Colonic mucosa (tissue), 4 donors: ENCODE measurements around the gene FOXM1. TPM values are rescaled to one million over a fixed set of nuclear protein-coding genes. Genes with fewer than 3 reads are reported as not detected.

ENCODE experiments used
- DNase-seq: peaks from one replicate; pipeline ENCODE4 v3.0.0-alpha.2; 2020
- H3K27ac ChIP-seq: fragments of 200-600 bp; one replicate; pipeline ENCODE4 v1.8.0; 2021
- H3K27me3 ChIP-seq: fragments of 200-600 bp; one replicate; pipeline ENCODE4 v1.8.0; 2021
- H3K36me3 ChIP-seq: fragments of 200-600 bp; one replicate; pipeline ENCODE4 v1.8.0; 2021
- H3K4me1 ChIP-seq: fragments of 200-600 bp; one replicate; pipeline ENCODE4 v1.8.0; 2021; ENCODE audit warnings: mild to moderate bottlenecking
- H3K4me3 ChIP-seq: fragments of 200-600 bp; one replicate; pipeline ENCODE4 v1.8.0; 2021
- H3K9ac ChIP-seq, 2 donors: one replicate each; pipeline ENCODE4 v1.7.0; 2013; ENCODE audit warnings: control low read depth in 2 of 2, low read depth in 2 of 2, low read length in 2 of 2
- H3K9me3 ChIP-seq: fragments of 200-600 bp; one replicate; pipeline ENCODE4 v1.8.0; 2021
- intact Hi-C: fragments of 100-400 bp; cut with DNase I; formaldehyde crosslinking; loops from one replicate; pipeline ENCODE4 v1.14.1; 2022
- total RNA-seq, 2 donors: library from RNA; stranded (reverse); fragmentation: NEBNext Ultra II Directional in 1 of 2; extraction: Animal tissue kit (Norgen Biotek cat#: 25700) in 1 of 2; gene quantifications; one replicate each; pipeline ENCODE4 v1.2.1, GENCODE V29; 2021
- TF ChIP-seq, protein P1 (sequence below): fragments of 200-600 bp; IDR thresholded peaks from one replicate; pipeline ENCODE4 v1.8.0; 2022; ENCODE audit warnings: antibody characterized with exemption, mild to moderate bottlenecking
- donor health status: healthy.
- donor health status: DM: no; HTN: no; CAD: no.
- donor health status: DM: no; HTN: no; CAD: no.

FOXM1 gene
- total RNA-seq, 2 donors from 2014 or later: 18.4 to 89.3 TPM

- Histone ChIP-seq H3K9me3 (no peaks in the 10 kb centered on the region), H3K27me3 (no peaks in the 10 kb centered on the region), H3K4me1 (no peaks in the 10 kb centered on the region), H3K4me3 (peak overlapping the region; percentile 81), H3K27ac (peak overlapping the region; percentile 84), H3K36me3 (no peaks in the 10 kb centered on the region), H3K9ac (peak overlapping the region; percentile 85 to 87)
- intact Hi-C loops: no loop called here
- peak; percentile 57 for DNase-seq
- TF ChIP-seq, protein P1, sequence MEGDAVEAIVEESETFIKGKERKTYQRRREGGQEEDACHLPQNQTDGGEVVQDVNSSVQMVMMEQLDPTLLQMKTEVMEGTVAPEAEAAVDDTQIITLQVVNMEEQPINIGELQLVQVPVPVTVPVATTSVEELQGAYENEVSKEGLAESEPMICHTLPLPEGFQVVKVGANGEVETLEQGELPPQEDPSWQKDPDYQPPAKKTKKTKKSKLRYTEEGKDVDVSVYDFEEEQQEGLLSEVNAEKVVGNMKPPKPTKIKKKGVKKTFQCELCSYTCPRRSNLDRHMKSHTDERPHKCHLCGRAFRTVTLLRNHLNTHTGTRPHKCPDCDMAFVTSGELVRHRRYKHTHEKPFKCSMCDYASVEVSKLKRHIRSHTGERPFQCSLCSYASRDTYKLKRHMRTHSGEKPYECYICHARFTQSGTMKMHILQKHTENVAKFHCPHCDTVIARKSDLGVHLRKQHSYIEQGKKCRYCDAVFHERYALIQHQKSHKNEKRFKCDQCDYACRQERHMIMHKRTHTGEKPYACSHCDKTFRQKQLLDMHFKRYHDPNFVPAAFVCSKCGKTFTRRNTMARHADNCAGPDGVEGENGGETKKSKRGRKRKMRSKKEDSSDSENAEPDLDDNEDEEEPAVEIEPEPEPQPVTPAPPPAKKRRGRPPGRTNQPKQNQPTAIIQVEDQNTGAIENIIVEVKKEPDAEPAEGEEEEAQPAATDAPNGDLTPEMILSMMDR: no peak
These were observed 14.5 kb upstream of the FOXM1 start for GRCh38 chr12:2891240-2892053.

GRCh38 chr12:2890388-2891239, 13.6 kb upstream of the FOXM1 start, which contains the start of gene TULP3:
TULP3 (plus strand) TSS chr12:2890891; CDS start chr12:2890948, 57 bp downstream.
- Histone ChIP-seq H3K4me1 (no peaks in the 10 kb centered on the region), H3K9me3 (no peaks in the 10 kb centered on the region), H3K36me3 (no peaks in the 10 kb centered on the region), H3K9ac (peak within 1 kb of the TSS; percentile 85 to 87), H3K4me3 (peak within 1 kb of the TSS; percentile 81), H3K27me3 (no peaks in the 10 kb centered on the region), H3K27ac (peak within 1 kb of the TSS; percentile 84)
- TF ChIP-seq, protein P1: no peak
- intact Hi-C loops: no loop called here
- DNase-seq: peak; percentile 99

- Histone ChIP-seq H3K36me3 (no peaks in the 10 kb centered on the region), H3K27me3 (no peaks in the 10 kb centered on the region), H3K9me3 (no peaks in the 10 kb centered on the region), H3K27ac (peak overlapping the region; percentile 84), H3K4me3 (peak overlapping the region; percentile 81), H3K9ac (peak overlapping the region; percentile 78 to 81), H3K4me1 (no peaks in the 10 kb centered on the region)
- TF ChIP-seq, protein P1: no peak
- DNase-seq: no peak
- intact Hi-C loops: no loop called here
These were observed 13.0 kb upstream of the FOXM1 start for GRCh38 chr12:2890001-2890387.

GRCh38 chr12:2886768-2887450, 9.9 kb upstream of the FOXM1 start:
- TF ChIP-seq, protein P1: no peak
- H3K4me1 ChIP-seq: no peaks in the 10 kb centered on the region
- no peak overlapping the region for H3K9ac ChIP-seq
- DNase-seq: no peak
- intact Hi-C loops: loop anchor here (10.0 kb wide), 2 partner anchors 58 to 148 kb away; no protein-coding TSS in a partner anchor
- H3K9me3 ChIP-seq: no peaks in the 10 kb centered on the region
- no peaks in the 10 kb centered on the region for H3K27me3 ChIP-seq
- no peak overlapping the region for H3K4me3 ChIP-seq
- no peaks in the 10 kb centered on the region for H3K36me3 ChIP-seq
- no peak overlapping the region for H3K27ac ChIP-seq

DNA sequence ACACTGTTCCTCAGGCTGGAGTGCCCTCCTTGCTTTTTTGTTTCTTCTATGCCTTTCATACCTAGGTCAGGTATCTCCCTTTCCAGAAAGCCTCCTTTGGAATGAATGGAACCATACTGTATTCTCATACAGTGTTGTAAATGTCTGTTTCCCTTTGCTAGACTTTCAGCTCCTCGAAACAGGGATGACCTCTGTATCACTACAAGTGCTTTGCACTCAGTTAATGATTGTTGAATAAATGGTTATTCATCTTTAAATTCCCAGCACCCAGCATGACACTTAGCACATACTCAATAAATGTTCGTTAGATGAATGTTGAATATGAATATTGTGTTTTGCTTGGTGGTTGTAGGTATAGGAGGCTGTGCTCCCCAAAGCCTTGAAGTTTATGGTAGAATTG, 7.8 kb upstream of the FOXM1 start:
- no peak for DNase-seq
- intact Hi-C loops: loop anchor here (10.0 kb wide), 2 partner anchors 60 to 150 kb away; no protein-coding TSS in a partner anchor
- Histone ChIP-seq H3K36me3 (no peaks in the 10 kb centered on the region), H3K27ac (no peak overlapping the region), H3K27me3 (no peaks in the 10 kb centered on the region), H3K9me3 (no peaks in the 10 kb centered on the region), H3K9ac (no peak overlapping the region), H3K4me1 (no peaks in the 10 kb centered on the region), H3K4me3 (no peak overlapping the region)
- TF ChIP-seq, protein P1: no peak
